ENCODE measurements around the gene NT5C2.

DNA sequence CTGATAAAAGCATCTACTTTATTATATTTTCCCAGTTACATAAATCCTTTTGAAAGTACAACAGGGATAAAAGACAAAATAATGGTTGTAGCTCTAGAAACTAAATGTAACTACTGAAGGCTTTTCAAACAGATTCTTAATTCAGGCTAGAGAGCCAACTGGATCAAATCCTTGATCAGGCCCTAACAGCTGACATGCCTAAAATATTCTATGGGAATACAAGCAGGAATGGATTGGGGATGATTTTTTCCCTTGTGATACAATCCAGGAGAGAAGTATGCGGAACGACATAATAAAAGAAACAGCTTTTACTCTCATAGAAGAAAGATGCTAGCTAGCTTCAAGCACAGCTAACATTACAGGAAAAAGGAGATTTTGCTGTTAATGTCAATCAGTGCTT, 49.0 kb downstream of the NT5C2 start:
- TF ChIP-seq POLR2A (IDR thresholded peaks at IDR 0.05) = no peak
- TF ChIP-seq, protein P1, sequence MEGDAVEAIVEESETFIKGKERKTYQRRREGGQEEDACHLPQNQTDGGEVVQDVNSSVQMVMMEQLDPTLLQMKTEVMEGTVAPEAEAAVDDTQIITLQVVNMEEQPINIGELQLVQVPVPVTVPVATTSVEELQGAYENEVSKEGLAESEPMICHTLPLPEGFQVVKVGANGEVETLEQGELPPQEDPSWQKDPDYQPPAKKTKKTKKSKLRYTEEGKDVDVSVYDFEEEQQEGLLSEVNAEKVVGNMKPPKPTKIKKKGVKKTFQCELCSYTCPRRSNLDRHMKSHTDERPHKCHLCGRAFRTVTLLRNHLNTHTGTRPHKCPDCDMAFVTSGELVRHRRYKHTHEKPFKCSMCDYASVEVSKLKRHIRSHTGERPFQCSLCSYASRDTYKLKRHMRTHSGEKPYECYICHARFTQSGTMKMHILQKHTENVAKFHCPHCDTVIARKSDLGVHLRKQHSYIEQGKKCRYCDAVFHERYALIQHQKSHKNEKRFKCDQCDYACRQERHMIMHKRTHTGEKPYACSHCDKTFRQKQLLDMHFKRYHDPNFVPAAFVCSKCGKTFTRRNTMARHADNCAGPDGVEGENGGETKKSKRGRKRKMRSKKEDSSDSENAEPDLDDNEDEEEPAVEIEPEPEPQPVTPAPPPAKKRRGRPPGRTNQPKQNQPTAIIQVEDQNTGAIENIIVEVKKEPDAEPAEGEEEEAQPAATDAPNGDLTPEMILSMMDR (IDR thresholded peaks at IDR 0.05 in 8 of 11, conservative IDR thresholded peaks at IDR 0.05 in 3 of 11) = no peak
- TF ChIP-seq POLR2AphosphoS5 (IDR thresholded peaks at IDR 0.05) = no peak
